Ectodermal cell (in vitro differentiated cells): Measurements from ENCODE around the gene CYP4A22.
"Not testable (repeated sequence)": the region's sequence is repeated elsewhere in the genome, so short reads cannot be mapped to it uniquely, and the experiment has no call there.

Experiments used
- H3K27ac ChIP-seq: 2 replicates; pipeline ENCODE4 v1.7.0; 2013; ENCODE audit warnings: mild to moderate bottlenecking, low read depth, low read length; ENCODE audit not compliant: insufficient read depth, poor library complexity, severe bottlenecking
- H3K27me3 ChIP-seq: 2 replicates; pipeline ENCODE4 v1.7.0; 2013; ENCODE audit warnings: mild to moderate bottlenecking, low read length; ENCODE audit not compliant: insufficient read depth, control insufficient read depth, poor library complexity, severe bottlenecking
- H3K36me3 ChIP-seq: one replicate; pipeline ENCODE4 v1.7.0; 2013; ENCODE audit warnings: low read length; ENCODE audit not compliant: control insufficient read depth, insufficient read depth
- H3K4me1 ChIP-seq: one replicate; pipeline ENCODE4 v1.7.0; 2013; ENCODE audit warnings: low read length; ENCODE audit not compliant: control insufficient read depth, insufficient read depth
- H3K4me3 ChIP-seq: 2 replicates; pipeline ENCODE4 v1.7.0; 2013; ENCODE audit warnings: low read depth, low read length, control low read depth; ENCODE audit not compliant: insufficient read depth
- H3K9me3 ChIP-seq: 2 replicates; pipeline ENCODE4 v1.7.0; 2013; ENCODE audit warnings: mild to moderate bottlenecking, low read length, moderate library complexity; ENCODE audit not compliant: control insufficient read depth
- WGBS, 2 experiments: methylation state at CpG; one replicate each; pipeline ENCODE4 v1.1.7; 2013; ENCODE audit warnings: missing lambda C conversion rate in 2 of 2; 5-methylcytosine and 5-hydroxymethylcytosine counted together

The CYP4A22 gene

DNA sequence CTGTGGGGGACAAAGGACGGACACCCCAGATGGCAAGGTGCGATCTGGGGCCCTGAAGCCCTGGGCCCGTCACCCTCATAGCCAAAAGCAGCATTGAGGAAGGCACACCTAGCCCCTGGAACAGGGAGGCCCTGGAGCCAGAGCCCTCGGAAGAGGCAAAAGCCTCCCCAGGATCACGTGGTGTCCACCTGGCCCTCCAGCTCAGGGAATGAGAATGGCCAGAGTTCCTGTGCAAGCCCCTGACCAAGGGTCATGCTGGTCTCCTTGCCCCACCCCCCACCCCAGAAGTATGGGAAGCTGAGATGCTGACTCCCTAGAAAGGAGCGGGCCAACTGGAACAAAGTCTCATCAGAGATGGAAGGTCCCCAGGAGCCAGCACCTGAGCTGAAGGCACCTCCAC is 53.6 kb downstream of the CYP4A22 start:
- no peaks in the 10 kb centered on the region for H3K9me3 ChIP-seq
- H3K27me3 ChIP-seq = no peaks in the 10 kb centered on the region
- H3K36me3 ChIP-seq = no peaks in the 10 kb centered on the region
- WGBS, 2 experiments = 94 to 96% methylated on average over 6 of the region's 6 CpGs
- no peak overlapping the region for H3K4me3 ChIP-seq
- H3K27ac ChIP-seq = no peak overlapping the region
- H3K4me1 ChIP-seq = peaks cover 11% of the 10 kb centered on the region

DNA sequence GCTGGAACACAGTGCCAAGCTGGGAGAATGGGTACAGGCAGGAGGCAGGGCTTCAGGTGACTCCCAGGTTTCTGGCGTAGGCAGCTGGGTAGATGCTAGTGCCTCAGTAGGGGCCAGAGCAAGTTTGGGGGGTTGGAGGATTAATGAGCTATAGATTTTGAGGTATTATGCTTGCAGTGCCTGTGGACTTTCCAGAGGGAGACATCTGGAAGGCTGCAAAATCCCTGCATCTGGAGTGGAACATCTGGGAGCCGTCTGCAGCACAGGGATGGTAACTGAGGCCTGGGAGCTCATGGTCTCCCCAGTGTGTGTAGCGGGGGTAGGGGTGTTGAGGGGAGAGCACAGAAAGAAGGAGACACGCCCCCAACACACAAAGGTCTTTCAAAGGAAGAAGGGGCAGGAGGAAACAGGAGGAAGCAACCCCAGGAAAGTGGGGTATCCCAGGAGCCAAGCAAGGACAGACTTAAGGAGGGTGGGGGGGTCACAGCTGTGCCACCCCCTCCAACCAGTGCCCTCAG is 54.8 kb downstream of the CYP4A22 start:
- Histone ChIP-seq H3K27me3 (no peaks in the 10 kb centered on the region), H3K9me3 (no peaks in the 10 kb centered on the region), H3K27ac (no peak overlapping the region), H3K36me3 (no peaks in the 10 kb centered on the region), H3K4me3 (no peak overlapping the region), H3K4me1 (peaks cover 11% of the 10 kb centered on the region)
- WGBS, 2 experiments = 88 to 89% methylated on average over 4 of the region's 4 CpGs

DNA sequence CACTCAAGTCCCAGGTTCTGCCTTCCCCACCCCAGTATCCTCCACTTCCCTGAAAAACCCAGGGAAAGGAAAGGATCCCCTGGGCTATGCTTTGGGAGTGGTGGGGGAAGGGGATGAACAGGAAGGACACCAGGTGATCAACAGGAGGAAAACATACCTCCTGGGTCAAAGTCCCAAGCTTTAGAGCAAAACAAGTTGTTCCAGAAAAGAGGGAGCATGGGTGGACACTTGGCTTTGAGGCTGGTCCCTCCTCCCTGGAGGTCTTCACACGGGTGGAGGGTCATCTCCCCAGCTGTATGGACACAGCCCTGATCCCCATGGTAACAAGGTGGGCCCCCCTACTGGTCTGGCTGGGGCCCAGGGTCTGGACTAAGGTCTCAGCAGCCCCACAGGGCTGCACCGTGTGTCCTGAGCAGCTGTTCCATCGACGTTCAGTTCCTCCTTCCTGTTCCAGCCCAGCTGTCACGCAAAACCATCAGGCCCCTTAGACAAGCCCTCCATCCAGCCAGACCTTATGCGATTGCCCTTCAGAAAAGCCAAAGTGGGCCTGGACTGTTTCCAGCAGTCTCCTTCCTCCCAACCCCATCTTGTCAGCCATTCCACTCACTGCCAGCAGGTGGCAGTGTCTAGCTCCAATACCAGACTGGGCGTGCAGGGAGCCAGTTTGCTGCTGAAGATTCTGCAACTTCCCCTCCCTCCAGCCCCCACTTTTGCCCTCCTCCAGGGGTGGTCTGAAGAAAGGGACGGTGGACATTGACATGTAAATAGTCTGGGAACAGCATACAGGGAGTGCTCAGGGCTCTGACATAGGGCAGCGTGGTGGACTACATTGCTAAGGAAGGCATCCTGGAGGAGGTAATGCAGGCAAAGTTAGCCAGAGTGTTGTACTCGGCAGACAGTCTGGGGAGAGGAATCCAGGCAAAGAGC is 55.5 kb downstream of the CYP4A22 start:
- H3K4me3 ChIP-seq = no peak overlapping the region
- WGBS, 2 experiments = 13 to 15% methylated on average over 10 of the region's 10 CpGs
- H3K36me3 ChIP-seq = no peaks in the 10 kb centered on the region
- no peaks in the 10 kb centered on the region for H3K9me3 ChIP-seq
- H3K4me1 ChIP-seq = peaks cover 11% of the 10 kb centered on the region
- no peaks in the 10 kb centered on the region for H3K27me3 ChIP-seq
- H3K27ac ChIP-seq = no peak overlapping the region

DNA sequence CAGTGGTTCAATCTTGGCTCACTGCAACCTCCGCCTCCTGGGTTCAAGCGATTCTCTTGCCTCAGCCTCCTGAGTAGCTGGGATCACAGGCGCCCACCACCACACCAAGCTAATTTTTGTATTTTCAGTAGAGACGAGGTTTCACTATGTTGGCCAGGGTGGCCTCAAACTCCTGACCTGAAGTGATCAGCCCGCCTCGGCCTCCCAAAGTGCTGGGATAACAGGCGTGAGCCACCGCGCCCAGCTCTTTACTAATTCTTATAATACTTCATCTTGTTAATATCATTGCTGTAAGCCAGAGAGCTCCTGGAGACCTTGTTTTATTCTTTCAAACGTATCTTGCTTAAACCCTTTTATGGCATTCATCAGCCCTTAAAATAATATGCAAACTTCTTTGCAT is 56.3 kb downstream of the CYP4A22 start:
- not testable (repeated sequence) for H3K27ac ChIP-seq, H3K9me3 ChIP-seq, H3K27me3 ChIP-seq, H3K36me3 ChIP-seq, H3K4me3 ChIP-seq
- peaks cover 11% of the 10 kb centered on the region for H3K4me1 ChIP-seq
- 84 to 85% methylated on average over 10 of the region's 10 CpGs for WGBS, 2 experiments

DNA sequence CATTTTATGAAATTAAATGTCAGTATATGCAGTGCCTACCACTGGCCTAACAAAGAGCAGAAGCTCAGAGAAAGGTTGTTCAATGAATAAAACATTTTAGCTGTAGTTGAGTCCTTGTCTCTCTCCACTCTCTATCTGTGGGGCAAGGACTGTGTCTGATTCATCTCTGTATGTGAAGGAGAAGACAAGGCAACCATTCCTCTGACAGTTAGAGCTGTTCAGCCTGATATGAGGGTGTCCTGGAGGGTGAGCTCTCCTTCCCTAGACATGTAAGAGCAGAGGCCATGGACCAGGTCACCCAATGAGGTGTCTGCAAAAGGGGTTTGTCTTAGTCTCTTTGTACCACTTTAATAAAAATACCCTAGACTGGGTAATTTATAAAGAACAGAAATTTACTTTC is 57.1 kb downstream of the CYP4A22 start:
- Histone ChIP-seq H3K27me3 (no peaks in the 10 kb centered on the region), H3K4me1 (peaks cover 11% of the 10 kb centered on the region), H3K27ac (no peak overlapping the region), H3K36me3 (no peaks in the 10 kb centered on the region), H3K4me3 (no peak overlapping the region), H3K9me3 (no peaks in the 10 kb centered on the region)

DNA sequence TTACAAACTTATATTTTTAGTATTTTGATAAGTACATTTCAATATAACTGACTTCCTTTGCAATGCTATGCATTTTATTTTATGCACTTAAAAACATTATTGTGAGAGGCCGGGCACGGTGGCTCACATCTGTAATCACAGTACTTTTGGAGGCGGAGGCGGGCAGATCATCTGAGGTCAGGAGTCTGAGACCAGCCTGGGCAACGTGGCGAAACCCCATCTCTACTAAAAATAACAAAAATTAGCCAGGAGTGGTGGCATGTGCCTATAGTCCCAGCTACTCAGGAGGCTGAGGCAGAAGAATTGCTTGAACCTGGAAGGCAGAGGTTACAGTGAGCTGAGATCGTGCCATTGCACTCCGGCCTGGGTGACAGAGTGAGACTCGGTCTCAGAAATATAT is 58.7 kb downstream of the CYP4A22 start:
- not testable (repeated sequence) for H3K9me3 ChIP-seq, H3K4me1 ChIP-seq, H3K4me3 ChIP-seq, H3K36me3 ChIP-seq, H3K27ac ChIP-seq, H3K27me3 ChIP-seq
- WGBS, 2 experiments = 91% methylated on average over 7 to 8 of the region's 9 CpGs

DNA sequence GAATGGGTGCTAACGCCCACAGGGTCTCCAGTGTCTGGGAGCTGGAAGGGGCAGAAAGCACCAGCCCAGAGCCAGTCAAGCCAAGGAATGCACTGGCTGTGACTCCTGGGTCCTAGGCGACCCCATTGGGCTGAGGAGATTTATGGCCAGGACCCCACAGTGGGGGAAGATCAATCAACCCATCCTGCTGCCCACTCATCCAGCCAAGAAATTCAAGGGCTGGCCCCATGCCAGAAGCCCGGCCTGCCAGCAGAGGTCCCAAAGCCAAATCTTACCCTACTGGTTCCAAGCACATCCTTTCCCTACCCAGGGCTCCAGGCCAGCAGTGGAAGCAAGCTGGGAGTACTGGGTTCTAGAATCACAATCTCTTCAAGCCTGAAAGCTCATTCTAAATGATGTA is 59.4 kb downstream of the CYP4A22 start:
- Histone ChIP-seq H3K9me3 (no peaks in the 10 kb centered on the region), H3K4me1 (peaks cover 7% of the 10 kb centered on the region), H3K27me3 (no peaks in the 10 kb centered on the region), H3K4me3 (no peak overlapping the region), H3K27ac (no peak overlapping the region), H3K36me3 (no peaks in the 10 kb centered on the region)
- WGBS, 2 experiments = 76 to 77% methylated on average over 3 of the region's 3 CpGs

DNA sequence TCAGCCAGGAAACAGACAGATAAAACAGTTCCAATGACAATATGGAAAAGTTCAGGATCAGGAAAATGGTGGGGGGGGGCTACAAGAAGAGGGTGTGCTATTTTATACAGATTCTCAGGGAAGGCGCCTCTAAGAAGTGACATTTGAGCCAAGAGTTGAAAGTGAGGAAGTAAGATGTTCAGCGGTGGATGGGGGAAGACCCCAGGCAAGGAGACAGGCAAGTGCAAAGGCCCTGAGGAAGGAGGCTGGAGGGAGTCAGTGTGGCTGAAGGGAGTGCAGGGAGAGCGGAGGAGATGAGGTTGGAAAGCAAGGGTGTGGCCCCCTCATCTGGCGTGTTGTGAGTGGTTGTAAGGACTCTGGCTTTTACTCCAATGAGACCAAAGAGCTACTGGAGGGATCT is 61.0 kb downstream of the CYP4A22 start:
- H3K4me1 ChIP-seq = no peaks in the 10 kb centered on the region
- H3K27ac ChIP-seq = no peak overlapping the region
- no peak overlapping the region for H3K4me3 ChIP-seq
- 82 to 91% methylated on average over 4 of the region's 4 CpGs for WGBS, 2 experiments
- H3K36me3 ChIP-seq = no peaks in the 10 kb centered on the region
- no peaks in the 10 kb centered on the region for H3K27me3 ChIP-seq
- H3K9me3 ChIP-seq = no peaks in the 10 kb centered on the region
